ENCODE data around the gene TMEM200A.

The TMEM200A gene

GRCh38 chr6:130426066-130426721, 60.4 kb downstream of the TMEM200A start:
- DNase-seq = no peak

- DNase-seq = no peak
Observed at GRCh38 chr6:130431346-130431852, 65.6 kb downstream of the TMEM200A start.

- DNase-seq = no peak
Observed at GRCh38 chr6:130432838-130433237, 67.0 kb downstream of the TMEM200A start.

- no peak for DNase-seq
Observed at GRCh38 chr6:130434174-130434873, 68.5 kb downstream of the TMEM200A start.

- no peak for DNase-seq
Observed at GRCh38 chr6:130435181-130435580, 69.4 kb downstream of the TMEM200A start.

- no peak for DNase-seq
Observed at GRCh38 chr6:130437961-130438360, 72.1 kb downstream of the TMEM200A start.

GRCh38 chr6:130447374-130447773, 81.6 kb downstream of the TMEM200A start:
- no peak for DNase-seq

- DNase-seq = no peak
Observed at GRCh38 chr6:130452336-130452735, 86.5 kb downstream of the TMEM200A start.

GRCh38 chr6:130453230-130453629, 87.4 kb downstream of the TMEM200A start:
- DNase-seq = no peak

GRCh38 chr6:130457605-130458004, 91.8 kb downstream of the TMEM200A start:
- no peak for DNase-seq

- DNase-seq = no peak
Observed at GRCh38 chr6:130459316-130459715, 93.5 kb downstream of the TMEM200A start.

GRCh38 chr6:130460934-130461333, 95.1 kb downstream of the TMEM200A start:
- DNase-seq = no peak

- no peak for DNase-seq
Observed at GRCh38 chr6:130466052-130466747, 100.4 kb downstream of the TMEM200A start.

- no peak for DNase-seq
Observed at GRCh38 chr6:130466748-130467061, 100.9 kb downstream of the TMEM200A start.

- DNase-seq = no peak
Observed at GRCh38 chr6:130467146-130468050, 101.6 kb downstream of the TMEM200A start.

GRCh38 chr6:130470766-130471165, 104.9 kb downstream of the TMEM200A start:
- no peak for DNase-seq

GRCh38 chr6:130473886-130474285, 108.1 kb downstream of the TMEM200A start:
- DNase-seq = no peak

GRCh38 chr6:130482645-130483390, 117.0 kb downstream of the TMEM200A start:
- DNase-seq = no peak

GRCh38 chr6:130485870-130486269, 120.1 kb downstream of the TMEM200A start:
- no peak for DNase-seq

- no peak for DNase-seq
Observed at GRCh38 chr6:130486417-130486816, 120.6 kb downstream of the TMEM200A start.

- no peak for DNase-seq
Observed at GRCh38 chr6:130489514-130489913, 123.7 kb downstream of the TMEM200A start.

Data from NCI-H2171 treated with DMSO at 0.1 percent for 48 hours (cell line).